GM12892 (cell line): ENCODE measurements around the gene SOX5.

Experiments used
- POLR2A ChIP-seq: IDR thresholded peaks from 2 replicates; pipeline ENCODE4 v1.6.1; 2011; ENCODE audit warnings: low read depth, low read length, control low read depth
- POLR2AphosphoS5 ChIP-seq: IDR thresholded peaks from 2 replicates; pipeline ENCODE4 v1.6.1; 2011; ENCODE audit warnings: low read depth, low read length, control low read depth
- TAF1 ChIP-seq: IDR thresholded peaks from 2 replicates; pipeline ENCODE4 v1.6.1; 2011; ENCODE audit warnings: low read depth, mild to moderate bottlenecking, control low read depth, low read length, borderline replicate concordance

DNA sequence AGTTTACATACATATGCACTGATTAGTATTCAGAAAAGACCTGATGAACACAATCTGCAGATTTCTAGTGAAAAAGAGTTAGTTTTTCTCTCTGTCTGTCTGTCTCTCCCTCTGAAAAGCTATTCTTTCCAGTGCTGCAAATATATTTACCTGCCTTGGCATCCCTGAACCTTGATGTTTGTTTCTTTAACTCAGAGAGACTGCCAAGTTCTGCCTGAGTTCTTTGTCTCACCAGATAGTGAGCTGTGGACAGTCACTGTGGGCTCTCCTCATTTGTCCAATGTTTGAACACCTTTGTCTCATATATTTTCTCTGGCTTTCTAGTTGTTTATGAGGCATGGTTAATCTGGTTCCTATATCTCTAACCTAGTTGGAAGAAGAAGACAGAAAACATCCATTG, 250.4 kb downstream of the SOX5 start:
- TF ChIP-seq POLR2A (no peak), POLR2AphosphoS5 (no peak), TAF1 (no peak)
